GM23338 (cell line): ENCODE data around the gene DIP2C. TPM values are rescaled to one million over a fixed set of nuclear protein-coding genes. Genes with fewer than 3 reads are reported as not detected.

Source experiments
- ATAC-seq: fragments of 200-7000 bp; cut with Tn5 transposase; 3 replicates; pipeline ENCODE4 v1.9.1; 2020
- DNase-seq: peaks from one replicate; pipeline ENCODE4 v3.0.0-alpha.2; 2015; ENCODE audit warnings: low spot score
- H2AFZ ChIP-seq: fragments of 200-600 bp; sonication (generic); 2 replicates; pipeline ENCODE4 v1.8.0; 2016; ENCODE audit warnings: antibody characterized with exemption, mild to moderate bottlenecking, moderate library complexity
- H3F3A ChIP-seq: fragments of 200-600 bp; sonication (generic); replicated peaks from 2 replicates; pipeline ENCODE4 v1.8.0; 2017; ENCODE audit warnings: antibody characterized with exemption, mixed run types, low read depth
- H3K27ac ChIP-seq: fragments of 200-600 bp; sonication (generic); 2 replicates; pipeline ENCODE4 v1.6.1; 2016; ENCODE audit warnings: low read depth
- H3K27me3 ChIP-seq: fragments of 200-600 bp; sonication (generic); 2 replicates; pipeline ENCODE4 v1.8.0; 2016; ENCODE audit warnings: mild to moderate bottlenecking, mixed run types, moderate library complexity; ENCODE audit not compliant: insufficient read depth
- H3K36me3 ChIP-seq: fragments of 200-600 bp; sonication (generic); 2 replicates; pipeline ENCODE4 v1.8.0; 2016; ENCODE audit warnings: mild to moderate bottlenecking; ENCODE audit not compliant: insufficient read depth
- H3K4me1 ChIP-seq: fragments of 200-600 bp; sonication (generic); 2 replicates; pipeline ENCODE4 v1.8.0; 2016; ENCODE audit warnings: mild to moderate bottlenecking, moderate library complexity; ENCODE audit not compliant: insufficient read depth
- H3K4me2 ChIP-seq: fragments of 200-600 bp; sonication (generic); 2 replicates; pipeline ENCODE4 v1.7.1; 2017; ENCODE audit warnings: mixed run types
- H3K4me3 ChIP-seq: fragments of 200-600 bp; sonication (generic); 2 replicates; pipeline ENCODE4 v1.6.1; 2016; ENCODE audit warnings: mixed run types
- H3K79me2 ChIP-seq: fragments of 200-600 bp; sonication (generic); replicated peaks from 2 replicates; pipeline ENCODE4 v1.8.0; 2017; ENCODE audit warnings: mild to moderate bottlenecking; ENCODE audit not compliant: insufficient read depth
- H3K9me2 ChIP-seq: fragments of 200-600 bp; sonication (generic); 2 replicates; pipeline ENCODE4 v1.8.0; 2017; ENCODE audit not compliant: insufficient read depth
- H4K20me1 ChIP-seq: fragments of 200-600 bp; sonication (generic); replicated peaks from 2 replicates; pipeline ENCODE4 v1.8.0; 2017; ENCODE audit warnings: mild to moderate bottlenecking; ENCODE audit not compliant: insufficient read depth
- H3K27ac Mint-ChIP-seq: 2 replicates; pipeline ENCODE4 v1.8.0; 2020; ENCODE audit warnings: inconsistent platforms, mild to moderate bottlenecking, moderate library complexity, mixed read lengths
- H3K27me3 Mint-ChIP-seq: 3 replicates; pipeline ENCODE4 v1.8.0; 2022; ENCODE audit warnings: low read depth, mild to moderate bottlenecking, moderate library complexity, mixed read lengths, inconsistent platforms; ENCODE audit not compliant: insufficient read depth, poor library complexity
- H3K36me3 Mint-ChIP-seq: 3 replicates; pipeline ENCODE4 v1.8.0; 2021; ENCODE audit warnings: low read depth, mild to moderate bottlenecking, inconsistent platforms, moderate library complexity, mixed read lengths
- H3K4me1 Mint-ChIP-seq: 3 replicates; pipeline ENCODE4 v1.8.0; 2020; ENCODE audit warnings: mild to moderate bottlenecking, inconsistent platforms, mixed read lengths
- H3K4me3 Mint-ChIP-seq: 3 replicates; pipeline ENCODE4 v1.8.0; 2021; ENCODE audit warnings: moderate library complexity, mild to moderate bottlenecking, inconsistent platforms, mixed read lengths
- H3K9me3 Mint-ChIP-seq: 3 replicates; pipeline ENCODE4 v1.8.0; 2020; ENCODE audit warnings: moderate library complexity, mild to moderate bottlenecking, inconsistent platforms, mixed read lengths
- CREB1 ChIP-seq: fragments of 250-450 bp; sonication (Bioruptor Pico); IDR thresholded peaks from 2 replicates; pipeline ENCODE4 v1.5.0; 2020; ENCODE audit warnings: low read depth, mild to moderate bottlenecking, moderate library complexity
- CTCF ChIP-seq, 2 experiments: fragments of 200-600 bp in 1 of 2; sonication (generic) in 1 of 2; conservative IDR thresholded peaks; 2 replicates each; pipeline versions ENCODE4 v1.5.1 to v1.6.1; 2016 to 2017; ENCODE audit warnings: antibody characterized with exemption in 2 of 2, low read depth in 2 of 2, mild to moderate bottlenecking in 2 of 2, moderate library complexity in 1 of 2
- POLR2AphosphoS5 ChIP-seq: IDR thresholded peaks from 2 replicates; pipeline ENCODE4 v1.6.1; 2016; ENCODE audit warnings: antibody characterized with exemption, low read depth
- ZNF114 ChIP-seq: fragments of 250-450 bp; sonication (Bioruptor Pico); IDR thresholded peaks from 2 replicates; pipeline ENCODE4 v1.5.0; 2020; ENCODE audit warnings: mild to moderate bottlenecking, moderate library complexity
- ZNF331 ChIP-seq: fragments of 250-450 bp; sonication (Bioruptor Pico); IDR thresholded peaks from 2 replicates; pipeline ENCODE4 v1.5.0; 2020; ENCODE audit warnings: low read depth, mild to moderate bottlenecking, moderate library complexity
- ZNF462 ChIP-seq: fragments of 250-450 bp; sonication (Bioruptor Pico); IDR thresholded peaks from 2 replicates; pipeline ENCODE4 v1.5.0; 2020; ENCODE audit warnings: mild to moderate bottlenecking, moderate library complexity
- polyA plus RNA-seq: library from polyadenylated mRNA; unstranded; fragments of >200 nt; fragmentation: Nextera tagmentation; extraction: Ambion mirVana; gene quantifications from 2 replicates; pipeline ENCODE4 v1.2.1, GENCODE V29; 2016
- total RNA-seq: library from RNA; depleted of rRNA; stranded (reverse); fragments of >200 nt; shearing (Covaris generic); gene quantifications from 2 replicates; pipeline ENCODE4 v1.2.3, GENCODE V29; 2014

The DIP2C gene
- total and polyA plus RNA-seq, 2 experiments from 2014 or later: 5.1 to 7.7 TPM

GRCh38 chr10:314871-315270 is 374.6 kb downstream of the DIP2C start (continued):
- no peak for TF ChIP-seq ZNF462
- no peak for TF ChIP-seq ZNF331 (CRISPR knock-in tag)
- TF ChIP-seq CTCF (conservative IDR thresholded peaks at IDR 0.05; ENCODE audit: low read depth in 2 of 2): no peak
- TF ChIP-seq ZNF114 (CRISPR knock-in tag): no peak

GRCh38 chr10:314381-314780 is 375.1 kb downstream of the DIP2C start:
- DNase-seq (peak; percentile 10), ATAC-seq (peak; percentile 31; the same call in 2 of the 3 replicates)
- Histone ChIP-seq H3K27ac (no peak overlapping the region), H3K4me2 (no peak overlapping the region), H3K4me1 (no peaks in the 10 kb centered on the region), H3K36me3 (no peaks in the 10 kb centered on the region), H3K27me3 (no peaks in the 10 kb centered on the region), H2AFZ (no peak overlapping the region), H3F3A (no peaks in the 10 kb centered on the region), H3K4me3 (no peak overlapping the region), H3K9me2 (no peaks in the 10 kb centered on the region), H4K20me1 (no peaks in the 10 kb centered on the region; the same call in 1 of the 2 replicates), H3K79me2 (no peaks in the 10 kb centered on the region)
- no peak overlapping the region for H3K4me3 Mint-ChIP-seq
- H3K36me3 Mint-ChIP-seq: peaks cover 4% of the 10 kb centered on the region; the same call in 1 of the 3 replicates
- peak overlapping the region; percentile 9; the same call in 1 of the 2 replicates for H3K27ac Mint-ChIP-seq
- H3K27me3 Mint-ChIP-seq: no peaks in the 10 kb centered on the region
- H3K4me1 Mint-ChIP-seq: no peaks in the 10 kb centered on the region
- no peaks in the 10 kb centered on the region; the same call in 2 of the 3 replicates for H3K9me3 Mint-ChIP-seq
- TF ChIP-seq ZNF462 (no peak), POLR2AphosphoS5 (no peak), CREB1 (CRISPR knock-in tag) (no peak)
